ENCODE data around the gene HTATIP2. TPM values are rescaled to one million over a fixed set of nuclear protein-coding genes. Genes with fewer than 3 reads are reported as not detected.

The HTATIP2 gene
- total and polyA plus RNA-seq, 4 donors, result 16.5 to 93.6 (median 64.1) TPM

GRCh38 chr11:20360650-20361049 is 2.9 kb upstream of the HTATIP2 start:
- peak overlapping the region; percentile 78 to 84 for H3K27ac ChIP-seq (ENCODE audit: low read depth in 1 of 2, low read length in 2 of 2)
- no peak for DNase-seq (ENCODE audit: low spot score)
- 53% methylated on average over 7 of the region's 7 CpGs for WGBS

GRCh38 chr11:20362481-20362880 is 1.0 kb upstream of the HTATIP2 start:
- Histone ChIP-seq H3K9me3 (ENCODE audit: control insufficient read depth in 4 of 4, low read length in 3 of 4) (no peaks in the 10 kb centered on the region), H3K9ac (ENCODE audit: low read depth in 1 of 2, low read length in 2 of 2) (no peak overlapping the region), H3K36me3 (ENCODE audit: control insufficient read depth in 4 of 4, insufficient read depth in 3 of 4, low read depth in 1 of 4, low read length in 3 of 4) (peaks cover 0 to 3% (median 0%) of the 10 kb centered on the region in 4 donors), H3K27me3 (ENCODE audit: control insufficient read depth in 4 of 4, insufficient read depth in 4 of 4, low read length in 3 of 4) (no peaks in the 10 kb centered on the region), H3K4me3 (ENCODE audit: low read depth in 1 of 3, low read length in 3 of 3) (no peak overlapping the region), H3K27ac (ENCODE audit: low read depth in 1 of 2, low read length in 2 of 2) (no peak overlapping the region), H3K4me1 (ENCODE audit: control insufficient read depth in 4 of 4, insufficient read depth in 4 of 4, low read length in 3 of 4) (peaks cover 1 to 14% (median 8%) of the 10 kb centered on the region in 4 donors)
- DNase-seq (ENCODE audit: low spot score), result no peak
- TF ChIP-seq HNF4A (conservative IDR thresholded peaks at IDR 0.05), result no peak
- 1% methylated on average over 1 of the region's 1 CpG for WGBS

More at GRCh38 chr11:20360650-20361049, 2.9 kb upstream of the HTATIP2 start:
- Histone ChIP-seq H3K9ac (ENCODE audit: low read depth in 1 of 2, low read length in 2 of 2) (peak overlapping the region in 1 of 2 donors; percentile 32), H3K4me3 (ENCODE audit: low read depth in 1 of 3, low read length in 3 of 3) (peak overlapping the region in 2 of 3 donors; percentile 1 to 5), H3K4me1 (ENCODE audit: control insufficient read depth in 4 of 4, insufficient read depth in 4 of 4, low read length in 3 of 4) (peaks cover 3 to 31% (median 17%) of the 10 kb centered on the region in 4 donors), H3K27me3 (ENCODE audit: control insufficient read depth in 4 of 4, insufficient read depth in 4 of 4, low read length in 3 of 4) (no peaks in the 10 kb centered on the region), H3K36me3 (ENCODE audit: control insufficient read depth in 4 of 4, insufficient read depth in 3 of 4, low read depth in 1 of 4, low read length in 3 of 4) (no peaks in the 10 kb centered on the region), H3K9me3 (ENCODE audit: control insufficient read depth in 4 of 4, low read length in 3 of 4) (no peaks in the 10 kb centered on the region)
- peak; percentile 39 for TF ChIP-seq SP1 (IDR thresholded peaks at IDR 0.05)
- TF ChIP-seq RAD21 (IDR thresholded peaks at IDR 0.05), result no peak
- peak; percentile 7 for TF ChIP-seq ZBTB33 (IDR thresholded peaks at IDR 0.05)

GRCh38 chr11:20363149-20363499 is 390 bp upstream of the HTATIP2 start:
- DNase-seq (ENCODE audit: low spot score), result no peak
- H3K27ac ChIP-seq (ENCODE audit: low read depth in 1 of 2, low read length in 2 of 2), result peak overlapping the region in 1 of 2 donors; percentile 26
- no peak overlapping the region for H3K9ac ChIP-seq (ENCODE audit: low read depth in 1 of 2, low read length in 2 of 2)
- H3K4me1 ChIP-seq (ENCODE audit: control insufficient read depth in 4 of 4, insufficient read depth in 4 of 4, low read length in 3 of 4), result peaks cover 1 to 12% (median 8%) of the 10 kb centered on the region in 4 donors
- peak overlapping the region; percentile 68 to 86 (median 80) for H3K4me3 ChIP-seq (ENCODE audit: low read depth in 1 of 3, low read length in 3 of 3)
- WGBS, result 81% methylated on average over 2 of the region's 2 CpGs
- TF ChIP-seq EGR1 (IDR thresholded peaks at IDR 0.05; ENCODE audit: low read depth in 2 of 2) (no peak), MAX (IDR thresholded peaks at IDR 0.05) (no peak), FOXA1 (IDR thresholded peaks at IDR 0.05) (no peak), SP1 (IDR thresholded peaks at IDR 0.05) (no peak), TAF1 (conservative IDR thresholded peaks at IDR 0.05) (no peak), CTCF (IDR thresholded peaks at IDR 0.05; ENCODE audit: low read depth, low read length, missing input control) (no peak), RXRA (IDR thresholded peaks at IDR 0.05) (no peak), NR2F2 (IDR thresholded peaks at IDR 0.05) (no peak), YY1 (IDR thresholded peaks at IDR 0.05) (no peak), GABPA (IDR thresholded peaks at IDR 0.05 in 1 of 2, conservative IDR thresholded peaks at IDR 0.05 in 1 of 2) (no peak), FOXA2 (IDR thresholded peaks at IDR 0.05) (no peak), HNF4G (IDR thresholded peaks at IDR 0.05) (no peak)
- no peaks in the 10 kb centered on the region for H3K27me3 ChIP-seq (ENCODE audit: control insufficient read depth in 4 of 4, insufficient read depth in 4 of 4, low read length in 3 of 4)
- no peaks in the 10 kb centered on the region for H3K9me3 ChIP-seq (ENCODE audit: control insufficient read depth in 4 of 4, low read length in 3 of 4)
- peaks cover 0 to 3% (median 0%) of the 10 kb centered on the region in 4 donors for H3K36me3 ChIP-seq (ENCODE audit: control insufficient read depth in 4 of 4, insufficient read depth in 3 of 4, low read depth in 1 of 4, low read length in 3 of 4)
